Measurements from ENCODE around the gene GGPS1.
"Not testable (repeated sequence)": the region's sequence is repeated elsewhere in the genome, so short reads cannot be mapped to it uniquely, and the experiment has no call there.

The GGPS1 gene

GRCh38 chr1:235342471-235342870 is 14.1 kb downstream of the GGPS1 start:
- DNase-seq: no peak

- no peak for DNase-seq
Measured at GRCh38 chr1:235343726-235344125, 15.4 kb downstream of the GGPS1 start.

- DNase-seq: no peak
Measured at GRCh38 chr1:235351441-235351840, 23.1 kb downstream of the GGPS1 start.

- DNase-seq: no peak
Measured at GRCh38 chr1:235351898-235352297, 23.5 kb downstream of the GGPS1 start.

- no peak for DNase-seq
Measured at GRCh38 chr1:235357485-235358373, 29.4 kb downstream of the GGPS1 start.

- DNase-seq: no peak
Measured at GRCh38 chr1:235358899-235359298, 30.5 kb downstream of the GGPS1 start.

- not testable (repeated sequence) for DNase-seq
Measured at GRCh38 chr1:235364189-235364588, 35.8 kb downstream of the GGPS1 start.

- DNase-seq: peak; percentile 65
Measured at GRCh38 chr1:235366286-235366685, 37.9 kb downstream of the GGPS1 start.

- DNase-seq: peak; percentile 88
Measured at GRCh38 chr1:235367000-235367908, 38.9 kb downstream of the GGPS1 start, which contains the start of gene TBCE. TBCE (plus strand) TSS chr1:235367427; CDS start chr1:235380050, 12,623 bp downstream.

GRCh38 chr1:235368428-235368827 is 40.1 kb downstream of the GGPS1 start:
- no peak for DNase-seq

- DNase-seq: no peak
Measured at GRCh38 chr1:235369802-235370201, 41.4 kb downstream of the GGPS1 start.

- DNase-seq: no peak
Measured at GRCh38 chr1:235375919-235376605, 47.7 kb downstream of the GGPS1 start.

- DNase-seq: not testable (repeated sequence)
Measured at GRCh38 chr1:235378134-235378735, 49.9 kb downstream of the GGPS1 start.

- not testable (repeated sequence) for DNase-seq
Measured at GRCh38 chr1:235381955-235382739, 53.8 kb downstream of the GGPS1 start.

GRCh38 chr1:235385633-235386032 is 57.3 kb downstream of the GGPS1 start:
- not testable (repeated sequence) for DNase-seq

- DNase-seq: no peak
Measured at GRCh38 chr1:235391874-235392273, 63.5 kb downstream of the GGPS1 start.
